NCI-H1105 (cell line): ENCODE data around the gene MAGEB6.
"Not testable (repeated sequence)": the region's sequence is repeated elsewhere in the genome, so short reads cannot be mapped to it uniquely, and the experiment has no call there.

Experiments
- DNase-seq: peaks from one replicate; lab custom pipeline; 2025; lab: John Stamatoyannopoulos, UW

Gene MAGEB6

DNA sequence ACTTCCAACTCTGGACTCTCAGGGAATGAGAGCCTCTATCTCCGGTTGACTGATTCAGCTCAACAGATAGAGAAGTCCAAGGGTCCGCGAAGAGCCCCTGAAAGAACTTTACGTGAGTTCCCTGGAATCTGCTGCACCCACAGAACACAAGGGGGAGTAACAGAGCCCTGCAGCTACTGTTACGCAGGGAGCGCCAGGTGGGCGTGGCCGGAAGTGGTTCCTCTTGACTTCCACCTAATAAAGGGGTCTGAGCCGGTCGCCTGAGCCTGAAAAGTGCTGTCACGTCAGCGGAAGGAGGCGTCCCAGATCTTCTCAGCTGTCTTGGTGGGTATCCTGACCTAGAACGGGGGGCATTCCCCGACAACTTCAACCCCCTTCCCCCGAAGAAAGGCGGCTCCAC lies at the start of gene MAGEB6:
Gene MAGEB6, plus strand, starts transcription at position 237 of the 400 bp plus-strand sequence. CDS start 1,407 bp downstream, outside the sequence.
- DNase-seq, result no peak

DNA sequence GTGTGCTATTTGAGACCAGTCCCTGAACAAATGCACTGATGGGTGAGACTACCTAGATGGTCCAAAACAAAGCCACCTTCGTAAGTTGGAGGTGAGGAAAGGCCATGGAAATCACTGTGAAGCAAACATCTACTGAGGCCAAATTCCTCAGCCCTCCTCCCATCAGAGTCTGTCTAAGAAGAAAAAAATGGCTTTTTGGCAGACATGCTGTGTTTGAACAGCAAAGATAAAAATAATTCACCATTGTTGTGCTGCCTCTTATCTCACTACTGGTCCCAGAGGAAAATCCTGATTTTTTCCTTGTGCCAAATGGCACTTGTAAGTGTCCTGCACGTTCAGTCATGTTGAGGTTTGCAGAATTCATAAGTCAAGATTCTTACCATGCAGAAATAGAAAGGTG lies 46.2 kb upstream of the MAGEB6 start:
- no peak for DNase-seq

- DNase-seq, result no peak
Observed at GRCh38 chrX:26160301-26160700, 31.9 kb upstream of the MAGEB6 start, which contains the start of gene MAGEB6B. MAGEB6B (plus strand) TSS chrX:26160601; CDS start chrX:26160601, 0 bp downstream.

DNA sequence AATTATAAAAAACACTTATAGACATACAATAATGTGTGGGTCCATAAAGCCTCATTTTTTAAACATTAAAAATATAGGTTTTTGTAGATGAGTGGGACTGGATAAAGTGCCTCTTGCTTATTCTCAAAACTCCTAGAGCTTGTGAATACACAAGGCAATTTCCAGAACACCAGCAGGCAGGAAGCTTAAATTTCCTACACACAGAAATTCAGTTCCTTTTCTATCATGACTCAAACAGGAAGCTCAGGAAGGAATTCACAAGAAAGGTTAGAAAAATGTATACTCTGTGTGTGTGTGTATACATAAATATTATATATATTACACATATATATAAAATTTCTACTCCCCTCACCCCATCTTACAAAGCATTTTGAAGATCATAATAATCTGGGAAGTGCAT lies 11.3 kb downstream of the MAGEB6 start:
- DNase-seq, result no peak

- not testable (repeated sequence) for DNase-seq
Observed at GRCh38 chrX:26204717-26205116, 12.5 kb downstream of the MAGEB6 start.

GRCh38 chrX:26208012-26208411 lies 15.8 kb downstream of the MAGEB6 start:
- no peak for DNase-seq

GRCh38 chrX:26215869-26216268 lies 23.6 kb downstream of the MAGEB6 start, which contains the start of gene MAGEB5:
MAGEB5 (plus strand) TSS chrX:26216169; CDS start chrX:26217302, 1,133 bp downstream.
- no peak for DNase-seq

DNA sequence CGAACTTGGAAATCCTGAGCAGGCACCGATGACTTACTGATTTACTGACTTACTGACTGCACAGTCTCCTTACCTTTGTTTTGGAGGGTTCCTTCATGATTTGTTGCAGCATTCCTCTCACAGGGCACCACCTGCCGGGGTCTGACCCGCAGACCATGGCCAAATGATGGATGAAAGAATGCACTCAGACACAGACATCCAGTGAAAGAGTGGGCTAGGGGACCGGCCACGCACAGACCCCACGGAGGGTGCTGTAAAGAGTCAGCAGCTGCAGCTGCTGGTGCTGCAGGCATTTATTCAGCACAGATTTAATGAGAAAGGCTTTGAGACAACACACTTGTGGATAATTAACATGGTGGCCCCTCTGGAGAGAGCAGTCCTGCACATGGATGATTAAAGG lies 27.1 kb downstream of the MAGEB6 start:
- DNase-seq, result no peak

DNA sequence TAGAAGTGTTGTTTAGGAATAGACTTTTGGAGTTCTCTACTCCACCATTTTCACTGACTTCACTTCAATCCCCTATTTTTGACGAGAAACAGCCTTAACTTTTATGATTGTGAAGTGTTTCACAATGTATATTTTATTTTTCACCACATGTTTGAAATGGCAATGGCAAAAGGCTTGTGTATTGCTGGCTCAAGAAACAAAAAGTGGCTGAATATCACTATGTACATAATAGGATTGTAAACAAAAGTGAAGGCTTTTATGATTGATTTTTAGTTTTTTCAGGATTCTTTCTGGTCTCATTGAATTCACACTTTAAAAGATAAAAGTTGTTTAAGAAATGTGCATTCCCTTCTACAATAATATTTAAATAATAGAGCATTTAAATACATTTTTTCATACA lies 41.9 kb downstream of the MAGEB6 start:
- no peak for DNase-seq
